Measurements from ENCODE around the gene RGS16. TPM values are rescaled to one million over a fixed set of nuclear protein-coding genes. Genes with fewer than 3 reads are reported as not detected.

The RGS16 gene
- total RNA-seq, 2 experiments from 2014 or later: 20.1 to 29.5 TPM

DNA sequence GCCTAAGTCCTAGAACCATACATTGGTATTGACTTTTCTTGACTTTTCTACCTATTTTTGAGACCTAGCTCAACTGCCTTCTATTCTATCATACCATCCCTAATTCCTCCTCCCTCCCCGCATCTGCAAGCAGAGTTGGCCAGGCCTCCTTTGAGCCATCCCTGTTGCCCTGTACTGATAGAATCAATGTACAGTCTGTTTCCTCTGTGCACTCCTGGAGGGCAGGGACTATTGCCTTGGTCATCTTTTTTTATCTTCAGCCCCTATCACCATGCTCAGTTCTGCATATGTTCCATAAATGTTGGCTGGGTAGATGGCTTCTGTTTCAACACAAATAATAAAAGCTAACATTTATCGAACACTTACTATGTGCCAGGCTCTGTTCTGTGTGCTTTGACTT is 4.0 kb upstream of the RGS16 start:
- no TSS peak for BruUV-seq (replicated peaks)
- Histone ChIP-seq H3K9me2 (ENCODE audit: insufficient read depth, low read length) (no peaks in the 10 kb centered on the region), H3K4me3 (ENCODE audit: low read depth, low read length, poor library complexity, severe bottlenecking) (no peak overlapping the region), H3K27ac (ENCODE audit: low read depth, low read length, poor library complexity, severe bottlenecking) (no peak overlapping the region), H2AFZ (ENCODE audit: low read length) (no peak overlapping the region), H4K20me1 (ENCODE audit: insufficient read depth, low read length) (0 out of 2 replicates have a peak, but pooled peaks cover 4% of the 10 kb centered on the region), H3K4me2 (ENCODE audit: low read length) (no peak overlapping the region), H3K4me1 (ENCODE audit: insufficient read depth, low read length, poor library complexity, severe bottlenecking) (peaks cover 64% of the 10 kb centered on the region), H3K79me2 (ENCODE audit: insufficient read depth, low read depth, low read length) (peaks cover 8% of the 10 kb centered on the region), H3K36me3 (ENCODE audit: insufficient read depth, low read length) (peaks cover 1% of the 10 kb centered on the region; the same call in 1 of the 2 replicates), H3K9me3 (ENCODE audit: low read length) (no peaks in the 10 kb centered on the region)
- TF ChIP-seq, protein P1, sequence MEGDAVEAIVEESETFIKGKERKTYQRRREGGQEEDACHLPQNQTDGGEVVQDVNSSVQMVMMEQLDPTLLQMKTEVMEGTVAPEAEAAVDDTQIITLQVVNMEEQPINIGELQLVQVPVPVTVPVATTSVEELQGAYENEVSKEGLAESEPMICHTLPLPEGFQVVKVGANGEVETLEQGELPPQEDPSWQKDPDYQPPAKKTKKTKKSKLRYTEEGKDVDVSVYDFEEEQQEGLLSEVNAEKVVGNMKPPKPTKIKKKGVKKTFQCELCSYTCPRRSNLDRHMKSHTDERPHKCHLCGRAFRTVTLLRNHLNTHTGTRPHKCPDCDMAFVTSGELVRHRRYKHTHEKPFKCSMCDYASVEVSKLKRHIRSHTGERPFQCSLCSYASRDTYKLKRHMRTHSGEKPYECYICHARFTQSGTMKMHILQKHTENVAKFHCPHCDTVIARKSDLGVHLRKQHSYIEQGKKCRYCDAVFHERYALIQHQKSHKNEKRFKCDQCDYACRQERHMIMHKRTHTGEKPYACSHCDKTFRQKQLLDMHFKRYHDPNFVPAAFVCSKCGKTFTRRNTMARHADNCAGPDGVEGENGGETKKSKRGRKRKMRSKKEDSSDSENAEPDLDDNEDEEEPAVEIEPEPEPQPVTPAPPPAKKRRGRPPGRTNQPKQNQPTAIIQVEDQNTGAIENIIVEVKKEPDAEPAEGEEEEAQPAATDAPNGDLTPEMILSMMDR (conservative IDR thresholded peaks at IDR 0.05; ENCODE audit: low read length): no peak
- no peak for TF ChIP-seq EZH2phosphoT487 (IDR thresholded peaks at IDR 0.05; ENCODE audit: borderline replicate concordance, low read depth, low read length)
- intact Hi-C loops (cut with micrococcal nuclease; ENCODE audit: unreplicated experiment): loop anchor here (10.0 kb wide), 1 partner anchor 307 kb away; no protein-coding TSS in a partner anchor
- DNase-seq (ENCODE audit: low spot score): no peak
- CTCF ChIA-PET (ENCODE audit: unreplicated experiment): no interaction called here
- POLR2A ChIA-PET: interaction anchor here (2.7 kb wide), 1 partner anchor 11 kb away, joined by 10 read pairs; no protein-coding TSS in a partner anchor

DNA sequence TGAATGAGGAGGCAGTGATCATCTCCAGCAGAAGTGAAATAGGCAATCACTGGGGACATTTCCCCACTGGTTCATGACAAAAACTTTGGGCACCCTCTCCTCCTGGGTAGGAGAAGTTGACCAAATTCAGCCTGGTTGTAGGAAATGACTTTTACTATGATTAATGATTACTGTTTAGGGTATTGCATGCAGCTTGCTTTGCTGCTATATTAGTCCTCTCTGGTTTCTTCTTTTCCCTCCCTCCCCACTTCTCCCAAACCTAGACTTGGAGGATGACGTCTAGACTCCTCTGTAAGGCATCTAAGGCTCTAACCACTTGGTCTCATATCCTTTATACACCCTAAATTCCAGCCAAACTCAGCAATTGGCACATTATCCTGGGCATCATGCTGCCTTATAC is 3.4 kb upstream of the RGS16 start:
- ChIA-PET CTCF (ENCODE audit: unreplicated experiment) (interaction anchor here (1.0 to 1.5 kb wide), 2 partner anchors 16 to 69 kb away, joined by 3 to 5 read pairs; no protein-coding TSS in a partner anchor), POLR2A (interaction anchor here (0.5 to 5.2 kb wide), 8 partner anchors 9 to 231 kb away, joined by 3 to 69 read pairs (median 6); no protein-coding TSS in a partner anchor)
- Histone ChIP-seq H3K36me3 (ENCODE audit: insufficient read depth, low read length) (peaks cover 8% of the 10 kb centered on the region), H3K27ac (ENCODE audit: low read depth, low read length, poor library complexity, severe bottlenecking) (no peak overlapping the region), H4K20me1 (ENCODE audit: insufficient read depth, low read length) (peaks cover 11% of the 10 kb centered on the region; the same call in 1 of the 2 replicates), H2AFZ (ENCODE audit: low read length) (no peak overlapping the region), H3K9me3 (ENCODE audit: low read length) (no peaks in the 10 kb centered on the region), H3K4me2 (ENCODE audit: low read length) (peak overlapping the region; percentile 15), H3K79me2 (ENCODE audit: insufficient read depth, low read depth, low read length) (peaks cover 15% of the 10 kb centered on the region), H3K4me3 (ENCODE audit: low read depth, low read length, poor library complexity, severe bottlenecking) (no peak overlapping the region), H3K9me2 (ENCODE audit: insufficient read depth, low read length) (no peaks in the 10 kb centered on the region), H3K4me1 (ENCODE audit: insufficient read depth, low read length, poor library complexity, severe bottlenecking) (peaks cover 61% of the 10 kb centered on the region)
- DNase-seq (ENCODE audit: low spot score): no peak
- TF ChIP-seq EZH2phosphoT487 (IDR thresholded peaks at IDR 0.05; ENCODE audit: borderline replicate concordance, low read depth, low read length): no peak
- TF ChIP-seq, protein P1 (conservative IDR thresholded peaks at IDR 0.05; ENCODE audit: low read length): no peak
- BruUV-seq (replicated peaks): no TSS peak
- intact Hi-C loops (cut with micrococcal nuclease; ENCODE audit: unreplicated experiment): loop anchor here (10.0 kb wide), 1 partner anchor 307 kb away; no protein-coding TSS in a partner anchor

DNA sequence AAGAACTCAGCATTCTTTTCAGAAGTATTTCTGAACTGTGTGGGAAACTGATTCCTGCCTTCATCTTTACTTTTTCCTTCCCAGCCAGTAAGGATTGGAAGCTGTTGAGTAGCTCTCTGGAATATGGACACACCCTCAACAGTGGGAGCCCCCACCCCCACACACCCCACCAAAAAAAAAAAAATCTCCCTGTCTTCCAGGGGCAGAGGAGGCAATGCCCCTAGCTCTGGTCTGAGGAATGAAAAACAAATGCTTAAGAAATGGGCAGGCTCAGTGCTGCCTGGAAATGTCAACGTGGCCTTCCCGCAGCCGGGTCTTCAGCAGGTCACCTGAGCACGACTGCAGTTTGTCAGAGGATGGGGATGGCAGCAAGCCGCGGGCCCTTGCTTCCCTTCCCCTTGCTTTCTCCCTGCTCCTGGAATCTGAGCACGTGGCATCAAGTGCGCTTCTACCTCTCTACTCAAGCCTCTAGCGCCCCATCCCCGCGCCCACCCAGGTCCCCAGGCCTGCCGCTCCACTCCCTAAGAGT is 479 bp downstream of the RGS16 start:
- H3K9me3 ChIP-seq (ENCODE audit: low read length): no peaks in the 10 kb centered on the region
- ChIA-PET CTCF (ENCODE audit: unreplicated experiment) (interaction anchor here (0.6 to 12.7 kb wide), 5 partner anchors 15 to 181 kb away, joined by 3 to 189 read pairs (median 4); no protein-coding TSS in a partner anchor), POLR2A (interaction anchor here (0.5 to 5.2 kb wide), 34 partner anchors 11 to 1376 kb away, joined by 3 to 69 read pairs (median 4); partner anchors contain the start of gene RGS8)
- peaks cover 42% of the 10 kb centered on the region for H3K79me2 ChIP-seq (ENCODE audit: insufficient read depth, low read depth, low read length)
- peak overlapping the region; percentile 84 for H3K4me2 ChIP-seq (ENCODE audit: low read length)
- peaks cover 64% of the 10 kb centered on the region for H3K4me1 ChIP-seq (ENCODE audit: insufficient read depth, low read length, poor library complexity, severe bottlenecking)
- H2AFZ ChIP-seq (ENCODE audit: low read length): no peak overlapping the region
- TF ChIP-seq, protein P1 (conservative IDR thresholded peaks at IDR 0.05; ENCODE audit: low read length): no peak
- no peak for TF ChIP-seq EZH2phosphoT487 (IDR thresholded peaks at IDR 0.05; ENCODE audit: borderline replicate concordance, low read depth, low read length)
- H4K20me1 ChIP-seq (ENCODE audit: insufficient read depth, low read length): peaks cover 24% of the 10 kb centered on the region; the same call in 1 of the 2 replicates
- H3K9me2 ChIP-seq (ENCODE audit: insufficient read depth, low read length): no peaks in the 10 kb centered on the region
- BruUV-seq (replicated peaks): TSS peak; percentile 73
- peak overlapping the region; percentile 47 for H3K27ac ChIP-seq (ENCODE audit: low read depth, low read length, poor library complexity, severe bottlenecking)
- H3K4me3 ChIP-seq (ENCODE audit: low read depth, low read length, poor library complexity, severe bottlenecking): peak overlapping the region; percentile 80
- H3K36me3 ChIP-seq (ENCODE audit: insufficient read depth, low read length): peaks cover 46% of the 10 kb centered on the region
- intact Hi-C loops (cut with micrococcal nuclease; ENCODE audit: unreplicated experiment): loop anchor here (1.0 to 10.0 kb wide), 5 partner anchors 12 to 311 kb away; no protein-coding TSS in a partner anchor
- peak; percentile 60 for DNase-seq (ENCODE audit: low spot score)

Data from OCI-LY7 (cell line).